ENCODE results near the gene PSMD2.

PSMD2 gene

DNA sequence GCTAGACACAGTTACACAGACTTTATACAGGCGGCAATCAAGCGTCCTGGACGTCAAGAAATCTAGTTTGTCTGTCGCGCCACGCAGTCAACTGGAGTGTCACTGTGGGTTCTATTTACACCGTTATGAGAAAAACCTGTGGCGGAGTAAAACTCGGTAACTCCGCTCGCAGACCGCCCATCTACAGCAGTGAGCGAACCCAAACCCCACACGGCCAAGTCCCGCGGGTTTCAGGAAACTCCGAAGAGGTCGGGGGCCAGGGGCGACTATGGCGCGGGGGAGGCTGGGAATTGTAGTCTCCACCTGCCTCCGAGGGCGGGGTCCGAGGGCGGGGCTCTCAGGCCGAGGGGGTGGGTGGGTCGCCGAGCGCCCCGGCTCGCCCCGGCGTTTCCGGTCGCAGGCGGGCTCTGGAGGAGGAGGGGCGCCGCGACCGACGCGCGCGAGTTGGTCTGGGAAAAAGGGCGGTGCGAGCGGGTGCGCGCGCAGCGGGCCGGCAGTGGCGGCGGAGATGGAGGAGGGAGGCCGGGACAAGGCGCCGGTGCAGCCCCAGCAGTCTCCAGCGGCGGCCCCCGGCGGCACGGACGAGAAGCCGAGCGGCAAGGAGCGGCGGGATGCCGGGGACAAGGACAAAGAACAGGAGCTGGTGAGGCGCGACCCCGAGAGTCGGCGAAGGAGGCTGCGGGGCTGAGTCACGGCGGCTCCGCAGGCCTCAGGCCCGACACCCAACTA lies at the start of gene PSMD2:
TSS of gene PSMD2 (plus strand) at position 483 of the 729 bp plus-strand sequence. CDS start at position 509, 26 bp downstream.
- H3K27ac ChIP-seq = peak within 1 kb of the TSS; percentile 78
- TF ChIP-seq ZFX (IDR thresholded peaks at IDR 0.05; ENCODE audit: borderline replicate concordance) = no peak
- TF ChIP-seq, protein P1, sequence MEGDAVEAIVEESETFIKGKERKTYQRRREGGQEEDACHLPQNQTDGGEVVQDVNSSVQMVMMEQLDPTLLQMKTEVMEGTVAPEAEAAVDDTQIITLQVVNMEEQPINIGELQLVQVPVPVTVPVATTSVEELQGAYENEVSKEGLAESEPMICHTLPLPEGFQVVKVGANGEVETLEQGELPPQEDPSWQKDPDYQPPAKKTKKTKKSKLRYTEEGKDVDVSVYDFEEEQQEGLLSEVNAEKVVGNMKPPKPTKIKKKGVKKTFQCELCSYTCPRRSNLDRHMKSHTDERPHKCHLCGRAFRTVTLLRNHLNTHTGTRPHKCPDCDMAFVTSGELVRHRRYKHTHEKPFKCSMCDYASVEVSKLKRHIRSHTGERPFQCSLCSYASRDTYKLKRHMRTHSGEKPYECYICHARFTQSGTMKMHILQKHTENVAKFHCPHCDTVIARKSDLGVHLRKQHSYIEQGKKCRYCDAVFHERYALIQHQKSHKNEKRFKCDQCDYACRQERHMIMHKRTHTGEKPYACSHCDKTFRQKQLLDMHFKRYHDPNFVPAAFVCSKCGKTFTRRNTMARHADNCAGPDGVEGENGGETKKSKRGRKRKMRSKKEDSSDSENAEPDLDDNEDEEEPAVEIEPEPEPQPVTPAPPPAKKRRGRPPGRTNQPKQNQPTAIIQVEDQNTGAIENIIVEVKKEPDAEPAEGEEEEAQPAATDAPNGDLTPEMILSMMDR (IDR thresholded peaks at IDR 0.05) = no peak

GRCh38 chr3:184249412-184250166 lies 49.5 kb upstream of the PSMD2 start, which contains the start of gene EEF1AKMT4:
Gene EEF1AKMT4, plus strand, starts transcription at chr3:184249672. Its CDS starts 23 bp downstream, at chr3:184249695.
- peak within 1 kb of the TSS; percentile 95 for H3K27ac ChIP-seq
- no peak for TF ChIP-seq ZFX (IDR thresholded peaks at IDR 0.05; ENCODE audit: borderline replicate concordance)
- TF ChIP-seq, protein P1 (IDR thresholded peaks at IDR 0.05) = no peak

- TF ChIP-seq, protein P1 (IDR thresholded peaks at IDR 0.05) = peak; percentile 91
- no peak for TF ChIP-seq ZFX (IDR thresholded peaks at IDR 0.05; ENCODE audit: borderline replicate concordance)
- H3K27ac ChIP-seq = peak overlapping the region; percentile 95
Measured at GRCh38 chr3:184250167-184250828, 48.7 kb upstream of the PSMD2 start.

DNA sequence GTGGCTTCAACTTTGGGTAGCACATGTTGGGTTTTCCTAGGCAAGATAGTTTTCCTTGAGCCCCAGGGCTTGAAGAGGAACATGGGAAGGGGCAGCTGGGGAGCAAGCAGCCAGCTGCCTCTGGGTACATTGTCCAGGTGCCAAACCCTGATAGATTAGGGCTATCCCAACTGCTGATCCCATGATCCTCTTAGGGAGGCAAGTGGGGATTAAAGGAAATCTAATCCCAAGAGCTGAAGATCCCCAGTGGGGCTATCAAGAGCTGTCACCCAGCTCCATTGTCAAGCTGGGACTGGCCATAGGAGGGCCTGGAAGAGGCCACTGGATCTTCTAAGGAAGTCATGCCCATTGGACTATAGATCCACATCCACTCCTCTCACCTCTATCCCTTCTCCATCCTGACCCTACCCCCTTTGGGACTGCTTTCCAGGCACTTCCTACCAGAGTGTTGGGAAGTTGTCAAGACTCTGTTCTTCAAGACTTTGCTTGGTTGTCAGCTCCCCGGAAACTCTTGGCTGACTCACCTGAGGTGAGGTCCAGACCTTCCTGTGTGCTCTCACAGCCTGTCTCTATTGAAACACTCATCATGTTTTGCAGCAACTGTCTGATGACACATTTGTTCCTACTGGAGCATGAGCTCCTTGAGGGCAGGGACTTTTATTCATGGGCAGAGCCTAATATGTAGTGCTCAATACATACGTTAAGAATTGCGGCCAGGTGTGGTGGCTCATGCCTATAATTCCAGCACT lies 43.6 kb upstream of the PSMD2 start:
- TF ChIP-seq, protein P1 (IDR thresholded peaks at IDR 0.05) = no peak
- TF ChIP-seq ZFX (IDR thresholded peaks at IDR 0.05; ENCODE audit: borderline replicate concordance) = no peak
- no peak overlapping the region; the same call in 1 of the 2 replicates for H3K27ac ChIP-seq

DNA sequence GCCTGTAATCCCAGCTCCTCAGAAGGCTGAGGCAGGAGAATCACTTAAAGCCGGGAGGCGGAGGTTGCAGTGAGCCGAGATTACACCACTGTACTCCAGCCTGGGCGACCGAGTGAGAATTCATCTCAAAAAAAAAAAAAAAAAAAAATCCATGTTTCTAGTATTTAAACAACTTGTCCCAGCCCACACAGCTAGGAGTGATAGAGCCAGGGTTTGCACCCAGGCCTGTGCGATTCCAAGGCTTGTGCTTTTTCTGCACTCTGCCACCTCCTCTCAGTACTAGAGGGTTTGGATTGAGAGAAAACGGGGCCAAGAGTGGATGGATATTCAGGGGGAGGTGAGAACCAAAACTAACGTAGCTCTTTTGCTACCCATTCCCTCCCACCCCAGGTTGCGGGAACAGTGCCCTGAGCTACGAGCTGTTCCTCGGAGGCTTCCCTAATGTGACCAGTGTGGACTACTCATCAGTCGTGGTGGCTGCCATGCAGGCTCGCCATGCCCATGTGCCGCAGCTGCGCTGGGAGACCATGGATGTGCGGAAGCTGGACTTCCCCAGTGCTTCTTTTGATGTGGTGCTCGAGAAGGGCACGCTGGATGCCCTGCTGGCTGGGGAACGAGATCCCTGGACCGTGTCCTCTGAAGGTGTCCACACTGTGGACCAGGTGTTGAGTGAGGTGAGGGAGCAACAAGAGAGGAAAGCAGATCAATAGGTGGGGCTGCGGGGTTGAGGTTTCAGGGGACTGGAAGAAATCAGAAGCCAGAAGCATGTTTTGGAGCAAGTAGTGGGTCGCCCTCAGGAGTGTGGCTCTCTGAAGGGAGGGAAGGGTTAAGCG lies 41.7 kb upstream of the PSMD2 start:
- TF ChIP-seq, protein P1 (IDR thresholded peaks at IDR 0.05) = no peak
- no peak for TF ChIP-seq ZFX (IDR thresholded peaks at IDR 0.05; ENCODE audit: borderline replicate concordance)
- H3K27ac ChIP-seq = peak overlapping the region; percentile 4; the same call in 1 of the 2 replicates

DNA sequence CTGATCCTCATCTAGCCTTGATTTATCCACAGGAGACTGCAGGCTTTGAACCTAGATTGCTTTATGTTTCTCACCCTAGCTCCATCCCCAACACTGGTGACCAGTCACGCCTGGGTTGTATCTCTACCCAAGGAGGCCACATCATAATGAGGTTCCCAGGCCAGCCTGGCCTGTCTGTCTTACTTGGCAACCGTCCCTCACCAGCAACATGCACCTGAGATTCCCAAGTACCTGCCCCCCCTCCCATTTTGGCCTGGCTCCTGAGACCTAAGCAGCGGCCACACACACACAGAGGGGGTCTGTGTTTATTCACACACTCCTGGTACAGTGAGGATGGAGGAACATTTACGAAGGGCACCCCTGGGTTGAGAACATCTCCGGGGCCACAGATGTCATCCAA lies 40.1 kb upstream of the PSMD2 start:
- peak overlapping the region; percentile 85 for H3K27ac ChIP-seq

More for the DNA sequence above, 40.1 kb upstream of the PSMD2 start:
- no peak for TF ChIP-seq ZFX (IDR thresholded peaks at IDR 0.05; ENCODE audit: borderline replicate concordance)
- TF ChIP-seq, protein P1 (IDR thresholded peaks at IDR 0.05) = no peak

All from 22Rv1 (cell line).